Stomach smooth muscle (tissue), 2 donors: Measurements from ENCODE around the gene CACNG8.

Experiments
- H3K27ac ChIP-seq: one replicate; pipeline ENCODE4 v1.7.0; 2013; ENCODE audit warnings: mild to moderate bottlenecking, low read length, inconsistent platforms
- H3K27me3 ChIP-seq, 2 donors: one replicate each; pipeline ENCODE4 v1.7.0; 2013; ENCODE audit warnings: low read length in 2 of 2; ENCODE audit not compliant: insufficient read depth in 2 of 2, control insufficient read depth in 1 of 2
- H3K36me3 ChIP-seq, 2 donors: one replicate each; pipeline ENCODE4 v1.7.0; 2013; ENCODE audit warnings: low read length in 2 of 2; ENCODE audit not compliant: control insufficient read depth in 2 of 2, insufficient read depth in 2 of 2
- H3K4me1 ChIP-seq: one replicate; pipeline ENCODE4 v1.7.0; 2013; ENCODE audit warnings: low read length; ENCODE audit not compliant: control insufficient read depth, insufficient read depth
- H3K4me3 ChIP-seq, 2 donors: one replicate each; pipeline ENCODE4 v1.7.0; 2013; ENCODE audit warnings: low read length in 2 of 2
- H3K9ac ChIP-seq, 2 donors: one replicate each; pipeline ENCODE4 v1.7.0; 2013; ENCODE audit warnings: low read length in 2 of 2, mild to moderate bottlenecking in 1 of 2
- H3K9me3 ChIP-seq, 2 donors: one replicate each; pipeline ENCODE4 v1.7.0; 2013; ENCODE audit warnings: low read length in 2 of 2; ENCODE audit not compliant: control insufficient read depth in 2 of 2
- donor health status: healthy.
- donor health status: Pancreatic carcinoma.

The CACNG8 gene

DNA sequence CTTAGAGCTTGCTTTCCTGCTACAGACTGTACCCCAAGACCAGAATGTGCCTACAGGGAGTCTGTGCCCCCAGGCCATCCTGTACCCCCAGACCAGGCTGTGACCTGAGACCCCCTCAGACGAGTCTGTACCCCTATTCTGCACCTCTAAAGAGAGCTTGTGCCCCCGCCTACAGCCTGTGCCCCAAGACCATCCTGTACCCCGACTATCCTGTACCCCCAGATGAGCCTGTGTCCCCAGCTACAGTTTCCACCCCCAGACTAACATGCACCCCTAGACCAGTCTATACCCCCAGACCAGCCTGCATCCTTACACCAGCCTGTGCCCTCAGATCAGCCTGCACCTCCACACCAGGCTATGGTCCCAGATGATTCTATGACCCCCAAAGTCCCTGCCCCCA is 30.7 kb downstream of the CACNG8 start:
- H3K9me3 ChIP-seq, result no peaks in the 10 kb centered on the region
- H3K27ac ChIP-seq, result no peak overlapping the region
- no peaks in the 10 kb centered on the region for H3K4me1 ChIP-seq
- H3K4me3 ChIP-seq, result no peak overlapping the region
- no peak overlapping the region for H3K9ac ChIP-seq
- H3K27me3 ChIP-seq, result peaks cover 39 to 40% of the 10 kb centered on the region in 2 donors
- no peaks in the 10 kb centered on the region for H3K36me3 ChIP-seq

DNA sequence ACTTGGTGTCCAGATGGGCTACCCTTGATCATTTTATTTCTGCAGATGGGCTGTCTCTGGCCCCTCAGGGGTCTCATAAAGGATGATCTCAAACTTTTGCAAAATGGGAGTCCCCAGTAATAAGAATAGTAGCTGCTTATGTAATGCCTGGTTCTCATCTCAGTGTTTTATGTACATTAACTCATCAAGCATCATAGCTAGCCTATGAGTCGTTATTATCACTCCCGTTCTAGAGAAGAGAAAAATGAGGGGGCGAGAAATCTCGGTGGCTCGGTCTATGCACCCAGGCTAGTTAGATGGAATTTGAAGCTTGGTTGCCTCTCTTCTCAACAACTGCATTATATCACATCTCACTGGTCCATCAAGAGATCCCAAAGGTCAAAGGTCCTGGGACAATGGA is 32.1 kb downstream of the CACNG8 start:
- H3K4me3 ChIP-seq, result no peak overlapping the region
- no peak overlapping the region for H3K9ac ChIP-seq
- H3K27ac ChIP-seq, result no peak overlapping the region
- no peaks in the 10 kb centered on the region for H3K36me3 ChIP-seq
- peaks cover 42 to 44% of the 10 kb centered on the region in 2 donors for H3K27me3 ChIP-seq
- H3K9me3 ChIP-seq, result no peaks in the 10 kb centered on the region
- no peaks in the 10 kb centered on the region for H3K4me1 ChIP-seq

DNA sequence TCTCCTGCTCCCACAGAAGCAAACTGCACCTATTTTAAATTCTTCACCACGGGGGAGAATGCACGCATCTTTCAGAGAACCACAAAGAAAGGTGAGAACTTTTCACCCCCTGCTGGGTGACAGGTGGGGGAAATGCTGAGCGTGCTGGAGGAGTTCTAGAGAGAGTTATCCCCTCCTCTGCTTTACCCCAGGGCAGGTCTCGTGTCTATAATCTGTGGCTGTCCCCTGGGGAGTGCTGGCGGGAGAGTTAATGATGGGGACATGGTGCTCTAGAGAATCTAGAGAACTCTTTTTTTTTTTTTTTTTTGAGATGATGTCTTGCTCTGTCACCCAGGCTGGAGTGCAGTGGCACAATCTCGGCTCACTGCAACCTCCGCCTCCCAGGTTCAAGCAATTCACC is 35.5 kb downstream of the CACNG8 start:
- no peak overlapping the region for H3K27ac ChIP-seq
- H3K4me3 ChIP-seq, result no peak overlapping the region
- no peaks in the 10 kb centered on the region for H3K9me3 ChIP-seq
- H3K27me3 ChIP-seq, result peaks cover 30 to 36% of the 10 kb centered on the region in 2 donors
- no peak overlapping the region for H3K9ac ChIP-seq
- no peaks in the 10 kb centered on the region for H3K4me1 ChIP-seq
- H3K36me3 ChIP-seq, result no peaks in the 10 kb centered on the region

DNA sequence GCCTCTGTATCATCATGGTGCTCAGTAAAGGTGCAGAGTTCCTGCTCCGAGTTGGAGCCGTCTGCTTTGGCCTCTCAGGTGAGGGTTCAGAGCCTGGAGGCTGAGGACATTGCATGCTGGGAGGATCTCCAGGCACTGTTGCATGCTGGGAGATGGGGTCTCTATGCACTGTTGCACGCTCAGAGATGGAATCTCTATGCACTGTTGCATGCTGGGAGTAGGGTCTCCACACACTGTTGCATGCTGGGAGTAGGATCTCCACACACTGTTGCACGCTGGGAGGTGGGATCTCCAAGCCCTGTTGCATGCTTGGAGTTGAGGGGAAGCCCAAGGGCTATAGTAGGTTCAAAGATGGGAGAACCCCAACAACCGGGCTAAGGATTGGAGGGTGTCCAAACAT is 37.0 kb downstream of the CACNG8 start:
- no peak overlapping the region for H3K9ac ChIP-seq
- H3K4me1 ChIP-seq, result no peaks in the 10 kb centered on the region
- H3K4me3 ChIP-seq, result no peak overlapping the region
- no peak overlapping the region for H3K27ac ChIP-seq
- H3K9me3 ChIP-seq, result no peaks in the 10 kb centered on the region
- H3K27me3 ChIP-seq, result peaks cover 18 to 22% of the 10 kb centered on the region in 2 donors
- no peaks in the 10 kb centered on the region for H3K36me3 ChIP-seq

DNA sequence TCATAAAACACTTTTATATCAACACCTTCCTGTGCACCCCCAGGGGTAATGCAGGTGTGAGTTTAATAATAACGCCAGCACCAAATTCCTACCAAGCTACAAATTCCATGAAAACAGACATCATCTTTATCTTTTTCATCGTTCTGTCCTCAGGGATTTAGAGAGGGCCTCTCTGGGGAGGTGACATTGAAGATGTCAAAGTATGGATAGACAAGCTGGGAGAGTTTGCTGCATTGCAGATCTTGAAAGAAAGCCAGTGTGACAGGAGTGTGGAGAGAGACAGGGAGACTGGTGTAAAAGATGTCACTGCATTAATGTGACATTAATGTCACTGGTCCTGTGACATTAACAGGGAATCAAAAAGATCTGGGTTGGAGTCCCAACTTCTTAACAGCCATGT is 38.8 kb downstream of the CACNG8 start:
- H3K27me3 ChIP-seq, result peaks cover 11 to 13% of the 10 kb centered on the region in 2 donors
- no peaks in the 10 kb centered on the region for H3K4me1 ChIP-seq
- no peaks in the 10 kb centered on the region for H3K9me3 ChIP-seq
- H3K4me3 ChIP-seq, result no peak overlapping the region
- H3K27ac ChIP-seq, result no peak overlapping the region
- H3K9ac ChIP-seq, result no peak overlapping the region
- no peaks in the 10 kb centered on the region for H3K36me3 ChIP-seq

DNA sequence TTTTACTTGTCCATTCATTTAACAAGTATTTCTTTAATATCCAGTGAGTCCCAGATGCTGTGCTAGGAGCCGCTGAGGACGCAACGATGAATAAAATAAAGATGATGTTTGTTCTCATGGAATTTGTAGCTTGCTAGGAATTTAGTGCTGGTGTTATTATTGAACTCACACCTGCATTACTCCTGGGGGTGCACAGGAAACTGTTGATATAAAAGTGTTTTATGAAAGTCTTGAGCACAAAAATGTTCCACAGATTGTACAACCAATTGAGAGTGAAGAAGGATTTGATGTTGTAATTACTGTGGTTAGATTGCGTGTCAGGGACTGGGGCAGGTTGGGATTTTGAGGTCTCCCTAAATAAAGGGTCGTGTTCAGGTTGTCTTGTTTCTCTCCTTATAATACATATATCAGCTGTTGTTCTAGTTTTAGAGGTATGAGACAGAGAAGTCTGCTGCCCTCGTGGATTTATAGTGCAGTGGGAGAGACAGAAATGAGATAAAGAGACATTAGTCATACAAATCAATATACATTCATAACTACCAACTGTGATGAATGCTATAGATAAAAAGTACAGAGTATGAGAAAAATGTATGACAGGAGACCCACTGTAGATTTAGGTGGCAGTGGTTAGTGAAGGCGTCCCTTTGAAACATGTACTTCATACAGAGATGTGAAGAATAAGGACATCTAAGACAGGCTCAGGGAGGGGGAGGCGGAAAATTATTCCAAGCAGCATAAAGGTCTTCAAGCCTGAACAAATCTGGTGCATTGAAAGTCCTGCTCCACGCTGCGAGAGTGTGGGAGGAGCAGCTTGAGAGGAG is 40.0 kb downstream of the CACNG8 start:
- Histone ChIP-seq H3K9ac (no peak overlapping the region), H3K27ac (no peak overlapping the region), H3K9me3 (no peaks in the 10 kb centered on the region), H3K36me3 (no peaks in the 10 kb centered on the region), H3K4me1 (no peaks in the 10 kb centered on the region), H3K4me3 (no peak overlapping the region), H3K27me3 (peaks cover 11% of the 10 kb centered on the region in 2 donors)

DNA sequence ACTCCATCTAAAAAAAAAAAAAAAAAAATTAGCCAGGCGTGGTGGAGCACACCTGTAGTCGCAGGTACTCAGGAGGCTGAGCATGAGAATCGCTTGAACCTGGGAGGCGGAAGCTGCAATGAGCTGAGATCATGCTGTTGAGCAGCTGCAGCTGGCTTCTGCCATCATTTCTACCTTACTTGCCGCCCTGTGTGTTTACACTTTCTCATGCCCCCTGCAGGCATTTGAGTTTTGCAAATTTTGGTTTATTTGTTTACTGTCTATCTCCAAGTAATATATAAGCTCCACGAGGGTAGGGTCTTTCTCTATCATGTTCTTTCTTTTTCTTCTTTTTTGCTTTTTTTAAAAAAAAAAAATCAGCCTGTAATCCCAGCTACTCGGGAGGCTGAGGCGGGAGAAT is 46.7 kb downstream of the CACNG8 start:
- Histone ChIP-seq H3K4me1 (no peaks in the 10 kb centered on the region), H3K36me3 (no peaks in the 10 kb centered on the region), H3K9ac (no peak overlapping the region), H3K27ac (no peak overlapping the region), H3K9me3 (no peaks in the 10 kb centered on the region), H3K27me3 (peaks cover 2 to 7% of the 10 kb centered on the region in 2 donors), H3K4me3 (no peak overlapping the region)

DNA sequence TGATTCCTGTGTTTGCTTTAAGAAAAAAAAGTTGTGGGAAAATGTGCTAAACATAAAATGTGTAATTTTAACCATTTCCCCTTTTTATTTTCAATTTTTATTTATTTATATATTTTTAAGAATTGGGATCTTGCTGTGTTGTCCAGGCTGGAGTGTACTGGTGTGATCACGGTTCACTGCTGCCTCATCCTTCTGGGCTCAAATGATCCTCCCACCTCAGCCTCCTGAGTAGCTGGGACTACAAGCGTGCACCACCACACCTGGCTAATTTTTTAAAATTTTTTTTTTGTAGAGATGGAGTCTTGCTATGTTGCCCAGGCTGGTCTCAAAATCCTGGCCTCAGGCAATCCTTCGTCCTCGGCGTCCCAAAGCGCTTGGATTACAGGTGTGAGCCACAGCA is 47.7 kb downstream of the CACNG8 start:
- Histone ChIP-seq H3K4me1 (no peaks in the 10 kb centered on the region), H3K27me3 (peaks cover 0 to 8% of the 10 kb centered on the region in 2 donors), H3K9me3 (no peaks in the 10 kb centered on the region), H3K27ac (no peak overlapping the region), H3K4me3 (no peak overlapping the region), H3K36me3 (no peaks in the 10 kb centered on the region), H3K9ac (no peak overlapping the region)

DNA sequence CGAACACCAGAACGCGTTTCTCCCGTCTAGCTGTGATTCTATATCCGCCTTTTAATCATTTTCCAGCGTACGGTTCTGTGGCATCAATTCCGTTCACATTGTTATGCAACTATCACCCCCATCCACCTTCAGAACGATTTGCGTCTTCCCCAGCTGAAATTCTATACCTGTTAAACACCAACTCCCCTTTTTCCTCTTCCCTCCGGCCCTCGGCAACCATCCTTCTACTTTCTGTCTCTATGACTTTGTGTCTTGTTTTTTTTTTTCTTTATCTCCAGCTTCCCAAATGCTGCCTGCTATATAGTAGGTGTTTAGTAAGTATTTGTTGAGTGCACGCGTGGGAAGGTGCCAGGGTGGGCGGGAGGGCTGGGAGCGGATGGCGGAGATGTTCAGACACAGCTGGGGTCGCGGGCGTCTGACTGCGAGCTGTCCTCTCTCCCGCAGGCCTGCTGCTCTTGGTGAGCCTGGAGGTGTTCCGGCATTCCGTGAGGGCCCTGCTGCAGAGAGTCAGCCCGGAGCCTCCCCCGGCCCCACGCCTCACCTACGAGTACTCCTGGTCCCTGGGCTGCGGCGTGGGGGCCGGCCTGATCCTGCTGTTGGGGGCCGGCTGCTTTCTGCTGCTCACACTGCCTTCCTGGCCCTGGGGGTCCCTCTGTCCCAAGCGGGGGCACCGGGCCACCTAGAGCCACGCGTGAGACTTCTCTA is 48.9 kb downstream of the CACNG8 start:
- H3K9me3 ChIP-seq, result no peaks in the 10 kb centered on the region
- no peaks in the 10 kb centered on the region for H3K4me1 ChIP-seq
- no peaks in the 10 kb centered on the region for H3K36me3 ChIP-seq
- no peak overlapping the region for H3K9ac ChIP-seq
- no peak overlapping the region for H3K27ac ChIP-seq
- peaks cover 4 to 8% of the 10 kb centered on the region in 2 donors for H3K27me3 ChIP-seq
- no peak overlapping the region for H3K4me3 ChIP-seq

DNA sequence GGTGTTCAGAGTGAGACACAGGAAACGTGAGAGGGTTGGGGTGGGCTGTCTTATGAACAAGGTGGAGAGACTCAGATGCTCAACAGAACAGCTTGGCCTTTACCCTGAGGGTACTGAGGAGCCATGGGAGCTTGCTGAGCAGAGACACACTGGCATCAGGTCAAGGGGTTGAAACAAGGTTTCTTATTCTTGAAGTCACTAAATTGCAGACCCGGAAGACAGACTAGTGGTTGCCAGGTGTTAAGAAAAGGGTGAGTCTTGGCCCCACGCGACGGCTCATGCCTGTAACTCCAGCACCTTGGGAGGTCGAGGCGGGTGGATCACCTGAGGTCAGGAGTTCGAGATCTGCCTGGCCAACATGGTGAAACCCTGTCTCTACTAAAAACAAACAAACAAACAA is 51.1 kb downstream of the CACNG8 start:
- no peak overlapping the region for H3K4me3 ChIP-seq
- no peaks in the 10 kb centered on the region for H3K36me3 ChIP-seq
- no peak overlapping the region for H3K27ac ChIP-seq
- peaks cover 4 to 8% of the 10 kb centered on the region in 2 donors for H3K27me3 ChIP-seq
- no peak overlapping the region for H3K9ac ChIP-seq
- H3K4me1 ChIP-seq, result no peaks in the 10 kb centered on the region
- no peaks in the 10 kb centered on the region for H3K9me3 ChIP-seq
